ENCODE results near the gene USP32.
"Not testable (repeated sequence)": the region's sequence is repeated elsewhere in the genome, so short reads cannot be mapped to it uniquely, and the experiment has no call there.

Gene USP32

GRCh38 chr17:60390925-60391470 lies 935 bp downstream of the USP32 start:
- Mint-ChIP-seq H3K36me3 (no peaks in the 10 kb centered on the region), H3K4me3 (peak overlapping the region; percentile 98), H3K27me3 (no peaks in the 10 kb centered on the region), H3K9me3 (no peaks in the 10 kb centered on the region), H3K27ac (peak overlapping the region; percentile 97), H3K4me1 (peaks cover 67% of the 10 kb centered on the region)
- ATAC-seq, result no peak

- peaks cover 68% of the 10 kb centered on the region for H3K4me1 Mint-ChIP-seq
These were observed 1.7 kb downstream of the USP32 start for GRCh38 chr17:60390186-60390585.

GRCh38 chr17:60388742-60389141 lies 3.2 kb downstream of the USP32 start:
- no peak for ATAC-seq
- Mint-ChIP-seq H3K27me3 (no peaks in the 10 kb centered on the region), H3K4me3 (no peak overlapping the region), H3K36me3 (peaks cover 5% of the 10 kb centered on the region), H3K4me1 (peaks cover 74% of the 10 kb centered on the region), H3K9me3 (no peaks in the 10 kb centered on the region), H3K27ac (peak overlapping the region; percentile 34)

More at GRCh38 chr17:60390186-60390585, 1.7 kb downstream of the USP32 start:
- Mint-ChIP-seq H3K9me3 (no peaks in the 10 kb centered on the region), H3K27me3 (no peaks in the 10 kb centered on the region), H3K4me3 (peak overlapping the region; percentile 98), H3K27ac (peak overlapping the region; percentile 97), H3K36me3 (peaks cover 1% of the 10 kb centered on the region)
- no peak for ATAC-seq

GRCh38 chr17:60387666-60388065 lies 4.3 kb downstream of the USP32 start:
- ATAC-seq, result no peak
- no peaks in the 10 kb centered on the region for H3K27me3 Mint-ChIP-seq
- no peaks in the 10 kb centered on the region for H3K9me3 Mint-ChIP-seq
- peaks cover 11% of the 10 kb centered on the region for H3K36me3 Mint-ChIP-seq
- no peak overlapping the region for H3K4me3 Mint-ChIP-seq
- H3K4me1 Mint-ChIP-seq, result peaks cover 75% of the 10 kb centered on the region
- H3K27ac Mint-ChIP-seq, result no peak overlapping the region

- Mint-ChIP-seq H3K4me1 (peaks cover 80% of the 10 kb centered on the region), H3K27ac (no peak overlapping the region), H3K4me3 (no peak overlapping the region), H3K36me3 (peaks cover 18% of the 10 kb centered on the region), H3K27me3 (no peaks in the 10 kb centered on the region), H3K9me3 (no peaks in the 10 kb centered on the region)
- no peak for ATAC-seq
These were observed 5.5 kb downstream of the USP32 start for GRCh38 chr17:60386147-60387058.

GRCh38 chr17:60384921-60385320 lies 7.0 kb downstream of the USP32 start:
- not testable (repeated sequence) for ATAC-seq, H3K27ac Mint-ChIP-seq, H3K4me3 Mint-ChIP-seq, H3K9me3 Mint-ChIP-seq, H3K27me3 Mint-ChIP-seq
- Mint-ChIP-seq H3K36me3 (peaks cover 19% of the 10 kb centered on the region), H3K4me1 (peaks cover 65% of the 10 kb centered on the region)

GRCh38 chr17:60383379-60383778 lies 8.6 kb downstream of the USP32 start:
- no peak for ATAC-seq
- Mint-ChIP-seq H3K27ac (no peak overlapping the region), H3K9me3 (no peaks in the 10 kb centered on the region), H3K4me3 (no peak overlapping the region), H3K4me1 (peaks cover 56% of the 10 kb centered on the region), H3K36me3 (peaks cover 19% of the 10 kb centered on the region), H3K27me3 (no peaks in the 10 kb centered on the region)

- ATAC-seq, result no peak
- Mint-ChIP-seq H3K36me3 (peaks cover 29% of the 10 kb centered on the region), H3K4me1 (peaks cover 59% of the 10 kb centered on the region), H3K9me3 (no peaks in the 10 kb centered on the region), H3K27me3 (no peaks in the 10 kb centered on the region), H3K4me3 (no peak overlapping the region), H3K27ac (no peak overlapping the region)
These were observed 10.0 kb downstream of the USP32 start for GRCh38 chr17:60381958-60382357.

- peaks cover 23% of the 10 kb centered on the region for H3K36me3 Mint-ChIP-seq
- not testable (repeated sequence) for H3K27me3 Mint-ChIP-seq, H3K4me3 Mint-ChIP-seq, ATAC-seq, H3K27ac Mint-ChIP-seq, H3K9me3 Mint-ChIP-seq
- peaks cover 38% of the 10 kb centered on the region for H3K4me1 Mint-ChIP-seq
These were observed 12.5 kb downstream of the USP32 start for GRCh38 chr17:60379461-60379860.

- Mint-ChIP-seq H3K36me3 (peaks cover 25% of the 10 kb centered on the region), H3K4me1 (peaks cover 26% of the 10 kb centered on the region)
- H3K27me3 Mint-ChIP-seq, ATAC-seq, H3K9me3 Mint-ChIP-seq, H3K4me3 Mint-ChIP-seq, H3K27ac Mint-ChIP-seq: not testable (repeated sequence)
These were observed 13.7 kb downstream of the USP32 start for GRCh38 chr17:60378187-60378586.

- H3K27me3 Mint-ChIP-seq, result no peaks in the 10 kb centered on the region
- H3K4me1 Mint-ChIP-seq, result peaks cover 20% of the 10 kb centered on the region
- peaks cover 13% of the 10 kb centered on the region for H3K36me3 Mint-ChIP-seq
- no peaks in the 10 kb centered on the region for H3K9me3 Mint-ChIP-seq
- ATAC-seq, result no peak
- H3K27ac Mint-ChIP-seq, result no peak overlapping the region
- no peak overlapping the region for H3K4me3 Mint-ChIP-seq
These were observed 19.0 kb downstream of the USP32 start for GRCh38 chr17:60372790-60373483.

- Mint-ChIP-seq H3K9me3 (no peaks in the 10 kb centered on the region), H3K36me3 (peaks cover 5% of the 10 kb centered on the region), H3K27ac (no peak overlapping the region), H3K27me3 (no peaks in the 10 kb centered on the region), H3K4me1 (peaks cover 16% of the 10 kb centered on the region), H3K4me3 (no peak overlapping the region)
- no peak for ATAC-seq
These were observed 20.0 kb downstream of the USP32 start for GRCh38 chr17:60371818-60372510.

GRCh38 chr17:60371416-60371815 lies 20.5 kb downstream of the USP32 start:
- peaks cover 16% of the 10 kb centered on the region for H3K4me1 Mint-ChIP-seq
- no peak for ATAC-seq
- H3K4me3 Mint-ChIP-seq, result no peak overlapping the region
- H3K9me3 Mint-ChIP-seq, result no peaks in the 10 kb centered on the region
- no peaks in the 10 kb centered on the region for H3K27me3 Mint-ChIP-seq
- H3K36me3 Mint-ChIP-seq, result peaks cover 5% of the 10 kb centered on the region
- H3K27ac Mint-ChIP-seq, result no peak overlapping the region

GRCh38 chr17:60369727-60370126 lies 22.2 kb downstream of the USP32 start:
- ATAC-seq, result no peak
- Mint-ChIP-seq H3K27ac (no peak overlapping the region), H3K4me1 (peaks cover 16% of the 10 kb centered on the region), H3K4me3 (no peak overlapping the region), H3K36me3 (peaks cover 5% of the 10 kb centered on the region), H3K9me3 (no peaks in the 10 kb centered on the region), H3K27me3 (no peaks in the 10 kb centered on the region)
